ENCODE results near the gene SLC39A11. TPM values are rescaled to one million over a fixed set of nuclear protein-coding genes. Genes with fewer than 3 reads are reported as not detected.
"Not testable (repeated sequence)": the region's sequence is repeated elsewhere in the genome, so short reads cannot be mapped to it uniquely, and the experiment has no call there.

Gene SLC39A11
- total RNA-seq, 1 experiment from 2014 or later, result 15.8 TPM

DNA sequence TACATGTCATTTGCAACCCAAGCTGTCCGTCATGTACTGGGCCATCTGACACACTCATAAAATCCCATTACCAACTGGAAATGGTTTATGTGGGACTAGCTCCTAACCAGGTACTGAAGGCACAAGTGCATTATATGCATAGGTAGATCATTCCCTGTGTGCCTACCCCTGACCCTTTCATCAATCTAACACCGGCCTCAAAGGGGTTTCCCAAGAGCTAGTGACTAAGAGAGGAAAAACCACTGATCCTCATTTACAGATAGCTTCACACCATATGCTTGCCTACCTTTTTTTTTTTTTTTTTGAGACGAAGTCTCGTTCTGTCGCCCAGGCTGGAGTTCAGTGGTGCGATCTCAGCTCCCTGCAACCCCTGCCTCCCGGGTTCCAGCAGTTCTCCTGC, 449.8 kb downstream of the SLC39A11 start:
- BruUV-seq (replicated peaks), result no TSS peak
- CTCF ChIA-PET, result interaction anchor here (0.6 to 1.0 kb wide), 2 partner anchors 103 to 1879 kb away, joined by 3 to 4 read pairs; no protein-coding TSS in a partner anchor
- no peaks in the 10 kb centered on the region for H3K9me3 Mint-ChIP-seq (ENCODE audit: unreplicated experiment)
- H3K4me1 Mint-ChIP-seq (ENCODE audit: insufficient read depth, unreplicated experiment), result no peaks in the 10 kb centered on the region
- no peak for DNase-seq (ENCODE audit: unreplicated experiment)
- H3K36me3 Mint-ChIP-seq (ENCODE audit: insufficient read depth, unreplicated experiment), result no peaks in the 10 kb centered on the region
- H3K4me3 Mint-ChIP-seq (ENCODE audit: unreplicated experiment), result no peak overlapping the region
- no peaks in the 10 kb centered on the region for H3K27me3 Mint-ChIP-seq (ENCODE audit: insufficient read depth, unreplicated experiment)
- TF ChIP-seq, protein P1, sequence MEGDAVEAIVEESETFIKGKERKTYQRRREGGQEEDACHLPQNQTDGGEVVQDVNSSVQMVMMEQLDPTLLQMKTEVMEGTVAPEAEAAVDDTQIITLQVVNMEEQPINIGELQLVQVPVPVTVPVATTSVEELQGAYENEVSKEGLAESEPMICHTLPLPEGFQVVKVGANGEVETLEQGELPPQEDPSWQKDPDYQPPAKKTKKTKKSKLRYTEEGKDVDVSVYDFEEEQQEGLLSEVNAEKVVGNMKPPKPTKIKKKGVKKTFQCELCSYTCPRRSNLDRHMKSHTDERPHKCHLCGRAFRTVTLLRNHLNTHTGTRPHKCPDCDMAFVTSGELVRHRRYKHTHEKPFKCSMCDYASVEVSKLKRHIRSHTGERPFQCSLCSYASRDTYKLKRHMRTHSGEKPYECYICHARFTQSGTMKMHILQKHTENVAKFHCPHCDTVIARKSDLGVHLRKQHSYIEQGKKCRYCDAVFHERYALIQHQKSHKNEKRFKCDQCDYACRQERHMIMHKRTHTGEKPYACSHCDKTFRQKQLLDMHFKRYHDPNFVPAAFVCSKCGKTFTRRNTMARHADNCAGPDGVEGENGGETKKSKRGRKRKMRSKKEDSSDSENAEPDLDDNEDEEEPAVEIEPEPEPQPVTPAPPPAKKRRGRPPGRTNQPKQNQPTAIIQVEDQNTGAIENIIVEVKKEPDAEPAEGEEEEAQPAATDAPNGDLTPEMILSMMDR (IDR thresholded peaks at IDR 0.05; ENCODE audit: unreplicated experiment), result no peak
- POLR2A ChIA-PET, result interaction anchor here (0.6 to 1.2 kb wide), 2 partner anchors 11 to 13 kb away, joined by 4 to 5 read pairs; no protein-coding TSS in a partner anchor
- H3K27ac Mint-ChIP-seq (ENCODE audit: low read depth, unreplicated experiment), result no peak overlapping the region
- intact Hi-C loops (cut with micrococcal nuclease), result no loop called here

- Mint-ChIP-seq H3K4me3 (ENCODE audit: unreplicated experiment) (no peak overlapping the region), H3K27ac (ENCODE audit: low read depth, unreplicated experiment) (no peak overlapping the region), H3K27me3 (ENCODE audit: insufficient read depth, unreplicated experiment) (no peaks in the 10 kb centered on the region), H3K4me1 (ENCODE audit: insufficient read depth, unreplicated experiment) (no peaks in the 10 kb centered on the region), H3K9me3 (ENCODE audit: unreplicated experiment) (no peaks in the 10 kb centered on the region), H3K36me3 (ENCODE audit: insufficient read depth, unreplicated experiment) (no peaks in the 10 kb centered on the region)
- no peak for DNase-seq (ENCODE audit: unreplicated experiment)
- intact Hi-C loops (cut with micrococcal nuclease), result no loop called here
- TF ChIP-seq, protein P1 (IDR thresholded peaks at IDR 0.05; ENCODE audit: unreplicated experiment), result no peak
- CTCF ChIA-PET, result no interaction called here
- no TSS peak for BruUV-seq (replicated peaks)
- POLR2A ChIA-PET, result no interaction called here
These were observed 451.9 kb downstream of the SLC39A11 start for GRCh38 chr17:72640415-72641165.

DNA sequence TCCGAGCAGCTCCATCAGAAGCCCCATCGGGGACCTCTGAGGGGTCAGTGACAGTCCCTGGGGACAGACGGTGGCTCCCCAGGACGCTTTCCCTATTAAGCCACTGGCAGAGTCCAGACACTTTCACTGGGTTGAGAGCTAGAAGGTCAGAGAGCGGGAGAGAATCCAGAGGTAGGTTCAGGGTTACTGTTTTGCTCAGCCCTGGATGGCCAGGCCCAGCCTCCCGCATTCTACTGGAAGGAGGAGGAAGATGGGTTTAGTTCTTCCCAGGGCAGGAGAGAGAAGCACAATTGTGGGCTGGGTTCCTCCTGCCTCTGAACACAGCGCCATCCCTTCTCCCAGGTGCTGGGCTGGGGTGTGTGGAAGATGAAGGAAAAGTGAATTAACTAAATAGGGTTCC, 452.8 kb downstream of the SLC39A11 start:
- Mint-ChIP-seq H3K9me3 (ENCODE audit: unreplicated experiment) (no peaks in the 10 kb centered on the region), H3K4me3 (ENCODE audit: unreplicated experiment) (no peak overlapping the region), H3K4me1 (ENCODE audit: insufficient read depth, unreplicated experiment) (peaks cover 7% of the 10 kb centered on the region), H3K27ac (ENCODE audit: low read depth, unreplicated experiment) (no peak overlapping the region), H3K27me3 (ENCODE audit: insufficient read depth, unreplicated experiment) (no peaks in the 10 kb centered on the region), H3K36me3 (ENCODE audit: insufficient read depth, unreplicated experiment) (no peaks in the 10 kb centered on the region)
- TF ChIP-seq, protein P1 (IDR thresholded peaks at IDR 0.05; ENCODE audit: unreplicated experiment), result no peak
- ChIA-PET CTCF (interaction anchor here (0.5 kb wide), 1 partner anchor 100 kb away, joined by 4 read pairs; no protein-coding TSS in a partner anchor), POLR2A (interaction anchor here (0.6 kb wide), 1 partner anchor 11 kb away, joined by 3 read pairs; no protein-coding TSS in a partner anchor)
- no peak for DNase-seq (ENCODE audit: unreplicated experiment)
- intact Hi-C loops (cut with micrococcal nuclease), result no loop called here
- no TSS peak for BruUV-seq (replicated peaks)

GRCh38 chr17:72638932-72639331, 453.6 kb downstream of the SLC39A11 start:
- H3K4me3 Mint-ChIP-seq (ENCODE audit: unreplicated experiment); H3K9me3 Mint-ChIP-seq (ENCODE audit: unreplicated experiment); H3K27me3 Mint-ChIP-seq (ENCODE audit: insufficient read depth, unreplicated experiment); H3K27ac Mint-ChIP-seq (ENCODE audit: low read depth, unreplicated experiment); intact Hi-C loops (cut with micrococcal nuclease); CTCF ChIA-PET; BruUV-seq (replicated peaks); DNase-seq (ENCODE audit: unreplicated experiment); H3K36me3 Mint-ChIP-seq (ENCODE audit: insufficient read depth, unreplicated experiment): not testable (repeated sequence)
- POLR2A ChIA-PET, result interaction anchor here (0.6 kb wide), 1 partner anchor 12 kb away, joined by 3 read pairs; no protein-coding TSS in a partner anchor
- H3K4me1 Mint-ChIP-seq (ENCODE audit: insufficient read depth, unreplicated experiment), result peaks cover 12% of the 10 kb centered on the region
